Dendritic cell treated with granulocyte-macrophage colony-stimulating factor and Interleukin-4, amounts not matched to agents 40 ng/mL and 50 ng/mL, for 4 days (primary cell): ENCODE data around the gene FAM9A.
"Not testable (repeated sequence)": the region's sequence is repeated elsewhere in the genome, so short reads cannot be mapped to it uniquely, and the experiment has no call there.

Experiments used
- H3K27ac Mint-ChIP-seq: one replicate; pipeline ENCODE4 v1.8.0; 2022; ENCODE audit warnings: mild to moderate bottlenecking, mixed read lengths
- H3K27me3 Mint-ChIP-seq: one replicate; pipeline ENCODE4 v1.8.0; 2022; ENCODE audit warnings: mild to moderate bottlenecking, mixed read lengths
- H3K36me3 Mint-ChIP-seq: one replicate; pipeline ENCODE4 v1.8.0; 2022; ENCODE audit warnings: low read depth, mixed read lengths
- H3K4me1 Mint-ChIP-seq: one replicate; pipeline ENCODE4 v1.8.0; 2022; ENCODE audit warnings: low read depth, mixed read lengths
- H3K4me3 Mint-ChIP-seq: one replicate; pipeline ENCODE4 v1.8.0; 2022; ENCODE audit warnings: mild to moderate bottlenecking, moderate library complexity, mixed read lengths
- H3K9me3 Mint-ChIP-seq: one replicate; pipeline ENCODE4 v1.8.0; 2022; ENCODE audit warnings: mixed read lengths
- intact Hi-C: fragments of 100-400 bp; cut with micrococcal nuclease; formaldehyde crosslinking; loops from one replicate; pipeline ENCODE4 v1.15.0; 2022

The FAM9A gene

GRCh38 chrX:8822002-8822401, 20.8 kb upstream of the FAM9A start:
- no peaks in the 10 kb centered on the region for H3K9me3 Mint-ChIP-seq
- intact Hi-C loops: no loop called here
- H3K4me1 Mint-ChIP-seq: no peaks in the 10 kb centered on the region
- no peaks in the 10 kb centered on the region for H3K36me3 Mint-ChIP-seq
- H3K27me3 Mint-ChIP-seq: peaks cover 17% of the 10 kb centered on the region
- no peak overlapping the region for H3K27ac Mint-ChIP-seq
- H3K4me3 Mint-ChIP-seq: no peak overlapping the region

- H3K27ac Mint-ChIP-seq: no peak overlapping the region
- peaks cover 15% of the 10 kb centered on the region for H3K27me3 Mint-ChIP-seq
- intact Hi-C loops: no loop called here
- no peaks in the 10 kb centered on the region for H3K9me3 Mint-ChIP-seq
- H3K36me3 Mint-ChIP-seq: no peaks in the 10 kb centered on the region
- no peak overlapping the region for H3K4me3 Mint-ChIP-seq
- no peaks in the 10 kb centered on the region for H3K4me1 Mint-ChIP-seq
These were observed 19.8 kb upstream of the FAM9A start for GRCh38 chrX:8820910-8821527.

GRCh38 chrX:8815460-8816065, 14.4 kb upstream of the FAM9A start:
- no peak overlapping the region for H3K27ac Mint-ChIP-seq
- peaks cover 6% of the 10 kb centered on the region for H3K27me3 Mint-ChIP-seq
- H3K36me3 Mint-ChIP-seq: no peaks in the 10 kb centered on the region
- H3K4me1 Mint-ChIP-seq: no peaks in the 10 kb centered on the region
- H3K9me3 Mint-ChIP-seq: no peaks in the 10 kb centered on the region
- intact Hi-C loops: loop anchor here (2.0 to 5.0 kb wide), 2 partner anchors 71 to 892 kb away; no protein-coding TSS in a partner anchor
- H3K4me3 Mint-ChIP-seq: no peak overlapping the region

GRCh38 chrX:8813036-8813435, 11.9 kb upstream of the FAM9A start:
- Mint-ChIP-seq H3K27me3 (peaks cover 6% of the 10 kb centered on the region), H3K9me3 (no peaks in the 10 kb centered on the region), H3K27ac (no peak overlapping the region), H3K4me3 (no peak overlapping the region), H3K36me3 (no peaks in the 10 kb centered on the region), H3K4me1 (no peaks in the 10 kb centered on the region)
- intact Hi-C loops: no loop called here

- Mint-ChIP-seq H3K27ac (no peak overlapping the region), H3K9me3 (no peaks in the 10 kb centered on the region), H3K4me1 (no peaks in the 10 kb centered on the region), H3K4me3 (no peak overlapping the region), H3K36me3 (no peaks in the 10 kb centered on the region), H3K27me3 (peaks cover 13% of the 10 kb centered on the region)
- intact Hi-C loops: no loop called here
These were observed 10.4 kb upstream of the FAM9A start for GRCh38 chrX:8811611-8812010.

- Mint-ChIP-seq H3K27me3 (peaks cover 17% of the 10 kb centered on the region), H3K36me3 (no peaks in the 10 kb centered on the region), H3K9me3 (no peaks in the 10 kb centered on the region), H3K4me3 (no peak overlapping the region), H3K4me1 (no peaks in the 10 kb centered on the region), H3K27ac (no peak overlapping the region)
- intact Hi-C loops: no loop called here
These were observed 7.5 kb upstream of the FAM9A start for GRCh38 chrX:8808661-8809060.

GRCh38 chrX:8805974-8806373, 4.8 kb upstream of the FAM9A start:
- no peaks in the 10 kb centered on the region for H3K36me3 Mint-ChIP-seq
- H3K9me3 Mint-ChIP-seq: no peaks in the 10 kb centered on the region
- intact Hi-C loops: no loop called here
- H3K27me3 Mint-ChIP-seq: peaks cover 17% of the 10 kb centered on the region
- no peak overlapping the region for H3K4me3 Mint-ChIP-seq
- H3K4me1 Mint-ChIP-seq: no peaks in the 10 kb centered on the region
- H3K27ac Mint-ChIP-seq: no peak overlapping the region

GRCh38 chrX:8805046-8805445, 3.9 kb upstream of the FAM9A start:
- peaks cover 16% of the 10 kb centered on the region for H3K27me3 Mint-ChIP-seq
- no peaks in the 10 kb centered on the region for H3K36me3 Mint-ChIP-seq
- no peaks in the 10 kb centered on the region for H3K9me3 Mint-ChIP-seq

GRCh38 chrX:8803326-8803725, 2.1 kb upstream of the FAM9A start:
- Mint-ChIP-seq H3K4me3 (no peak overlapping the region), H3K36me3 (no peaks in the 10 kb centered on the region), H3K27ac (no peak overlapping the region), H3K27me3 (peaks cover 16% of the 10 kb centered on the region), H3K4me1 (no peaks in the 10 kb centered on the region), H3K9me3 (no peaks in the 10 kb centered on the region)
- intact Hi-C loops: no loop called here

More at GRCh38 chrX:8805046-8805445, 3.9 kb upstream of the FAM9A start:
- intact Hi-C loops: no loop called here
- Mint-ChIP-seq H3K4me1 (no peaks in the 10 kb centered on the region), H3K27ac (no peak overlapping the region), H3K4me3 (no peak overlapping the region)

GRCh38 chrX:8800351-8800750, 832 bp downstream of the FAM9A start:
- H3K27me3 Mint-ChIP-seq, intact Hi-C loops, H3K4me1 Mint-ChIP-seq, H3K4me3 Mint-ChIP-seq, H3K36me3 Mint-ChIP-seq, H3K9me3 Mint-ChIP-seq, H3K27ac Mint-ChIP-seq: not testable (repeated sequence)

- H3K4me3 Mint-ChIP-seq, H3K27ac Mint-ChIP-seq, intact Hi-C loops, H3K36me3 Mint-ChIP-seq, H3K4me1 Mint-ChIP-seq, H3K9me3 Mint-ChIP-seq: not testable (repeated sequence)
- H3K27me3 Mint-ChIP-seq: peaks cover 10% of the 10 kb centered on the region
These were observed 1.9 kb downstream of the FAM9A start for GRCh38 chrX:8799281-8799680.

GRCh38 chrX:8798702-8799101, 2.5 kb downstream of the FAM9A start:
- H3K27ac Mint-ChIP-seq, H3K4me3 Mint-ChIP-seq, intact Hi-C loops, H3K9me3 Mint-ChIP-seq, H3K36me3 Mint-ChIP-seq, H3K4me1 Mint-ChIP-seq: not testable (repeated sequence)
- peaks cover 10% of the 10 kb centered on the region for H3K27me3 Mint-ChIP-seq

- intact Hi-C loops, H3K9me3 Mint-ChIP-seq, H3K27me3 Mint-ChIP-seq: not testable (repeated sequence)
These were observed 14.1 kb downstream of the FAM9A start for GRCh38 chrX:8787119-8787518.

GRCh38 chrX:8784162-8784561, 17.0 kb downstream of the FAM9A start:
- Mint-ChIP-seq H3K27me3 (peaks cover 3% of the 10 kb centered on the region), H3K4me1 (no peaks in the 10 kb centered on the region), H3K36me3 (no peaks in the 10 kb centered on the region), H3K4me3 (no peak overlapping the region), H3K9me3 (no peaks in the 10 kb centered on the region), H3K27ac (no peak overlapping the region)
- intact Hi-C loops: no loop called here

More at GRCh38 chrX:8787119-8787518, 14.1 kb downstream of the FAM9A start:
- H3K36me3 Mint-ChIP-seq, H3K4me1 Mint-ChIP-seq, H3K27ac Mint-ChIP-seq, H3K4me3 Mint-ChIP-seq: not testable (repeated sequence)

GRCh38 chrX:8783714-8784098, 17.5 kb downstream of the FAM9A start:
- Mint-ChIP-seq H3K4me3 (no peak overlapping the region), H3K4me1 (no peaks in the 10 kb centered on the region), H3K27ac (no peak overlapping the region), H3K9me3 (no peaks in the 10 kb centered on the region), H3K27me3 (peaks cover 3% of the 10 kb centered on the region), H3K36me3 (no peaks in the 10 kb centered on the region)
- intact Hi-C loops: no loop called here
